Trophoblast cell (in vitro differentiated cells and primary cell): ENCODE measurements around the gene MAML3.

Source experiments
- DNase-seq, 2 donors: peaks; one replicate each; pipeline ENCODE4 v3.0.0-alpha.2; 2016
- H2AFZ ChIP-seq: 2 replicates; pipeline ENCODE4 v1.6.1; 2013; ENCODE audit warnings: low read length, moderate library complexity, mild to moderate bottlenecking; ENCODE audit not compliant: insufficient read depth, poor library complexity
- H2AK5ac ChIP-seq: 2 replicates; pipeline ENCODE4 v1.6.1; 2013; ENCODE audit warnings: mild to moderate bottlenecking, low read length
- H2BK120ac ChIP-seq: 2 replicates; pipeline ENCODE4 v1.6.1; 2013; ENCODE audit warnings: low read length, mild to moderate bottlenecking, moderate library complexity; ENCODE audit not compliant: insufficient read depth, poor library complexity
- H2BK12ac ChIP-seq: 2 replicates; pipeline ENCODE4 v1.6.1; 2013; ENCODE audit warnings: mild to moderate bottlenecking, low read length, moderate library complexity
- H2BK5ac ChIP-seq: 2 replicates; pipeline ENCODE4 v1.6.1; 2013; ENCODE audit warnings: low read length, low read depth, moderate library complexity, mild to moderate bottlenecking; ENCODE audit not compliant: poor library complexity
- H3K14ac ChIP-seq: 2 replicates; pipeline ENCODE4 v1.6.1; 2013; ENCODE audit warnings: mild to moderate bottlenecking, low read length
- H3K18ac ChIP-seq: 2 replicates; pipeline ENCODE4 v1.6.1; 2013; ENCODE audit warnings: mild to moderate bottlenecking, low read length
- H3K23ac ChIP-seq: 2 replicates; pipeline ENCODE4 v1.6.1; 2013; ENCODE audit warnings: low read length
- H3K27ac ChIP-seq: 2 replicates; pipeline ENCODE4 v1.5.1; 2013; ENCODE audit warnings: low read depth, mild to moderate bottlenecking, inconsistent platforms, low read length, moderate library complexity
- H3K27me3 ChIP-seq: 2 replicates; pipeline ENCODE4 v1.6.1; 2013; ENCODE audit warnings: inconsistent platforms, mild to moderate bottlenecking, low read length, moderate library complexity; ENCODE audit not compliant: insufficient read depth
- H3K36me3 ChIP-seq, 2 experiments: 1 replicate in 1 of 2; 2 replicates in 1 of 2; pipeline ENCODE4 v1.6.1; 2013; ENCODE audit warnings: low read length in 2 of 2, mild to moderate bottlenecking in 2 of 2, moderate library complexity in 1 of 2; ENCODE audit not compliant: insufficient read depth in 2 of 2, control insufficient read depth in 1 of 2
- H3K4ac ChIP-seq: 2 replicates; pipeline ENCODE4 v1.6.1; 2013; ENCODE audit warnings: low read depth, mild to moderate bottlenecking, low read length, moderate library complexity
- H3K4me1 ChIP-seq, 2 experiments: 1 replicate in 1 of 2; 2 replicates in 1 of 2; pipeline ENCODE4 v1.6.1; 2013; ENCODE audit warnings: low read length in 2 of 2, mild to moderate bottlenecking in 2 of 2, moderate library complexity in 1 of 2; ENCODE audit not compliant: insufficient read depth in 2 of 2, control insufficient read depth in 1 of 2
- H3K4me2 ChIP-seq: 2 replicates; pipeline ENCODE4 v1.6.1; 2013; ENCODE audit warnings: inconsistent platforms, mild to moderate bottlenecking, low read length, moderate library complexity
- H3K4me3 ChIP-seq: 2 replicates; pipeline ENCODE4 v1.5.1; 2013; ENCODE audit warnings: mild to moderate bottlenecking, low read depth, low read length, inconsistent platforms
- H3K79me1 ChIP-seq: one replicate; pipeline ENCODE4 v1.6.1; 2013; ENCODE audit warnings: low read length
- H3K79me2 ChIP-seq: 2 replicates; pipeline ENCODE4 v1.6.1; 2013; ENCODE audit warnings: low read length, mild to moderate bottlenecking; ENCODE audit not compliant: control insufficient read depth, insufficient read depth, poor library complexity
- H3K9ac ChIP-seq: 2 replicates; pipeline ENCODE4 v1.6.1; 2013; ENCODE audit warnings: mild to moderate bottlenecking, low read length
- H3K9me3 ChIP-seq: 2 replicates; pipeline ENCODE4 v1.6.1; 2013; ENCODE audit warnings: low read depth, mild to moderate bottlenecking, control low read depth, inconsistent platforms, low read length; ENCODE audit not compliant: insufficient read depth
- H4K12ac ChIP-seq: 2 replicates; pipeline ENCODE4 v1.6.1; 2013; ENCODE audit warnings: low read depth, mild to moderate bottlenecking, low read length, moderate library complexity
- H4K8ac ChIP-seq: 2 replicates; pipeline ENCODE4 v1.6.1; 2013; ENCODE audit warnings: low read depth, mild to moderate bottlenecking, low read length, moderate library complexity
- H4K91ac ChIP-seq: one replicate; pipeline ENCODE4 v1.6.1; 2013; ENCODE audit warnings: low read depth, mild to moderate bottlenecking, low read length, moderate library complexity
- WGBS: extraction: QIAGEN DNeasy Blood & Tissue Kit; methylation state at CpG from one replicate; pipeline ENCODE4 v1.1.7; 2013; ENCODE audit warnings: missing lambda C conversion rate; ENCODE audit not compliant: insufficient read length, insufficient coverage; ENCODE audit errors: extremely low coverage; 5-methylcytosine and 5-hydroxymethylcytosine counted together

The MAML3 gene

GRCh38 chr4:139907001-139907809, 246.8 kb downstream of the MAML3 start:
- H3K23ac ChIP-seq: no peak overlapping the region
- no peak overlapping the region for H3K4me3 ChIP-seq
- H2AFZ ChIP-seq: no peak overlapping the region
- no peak overlapping the region for H2AK5ac ChIP-seq
- no peak for DNase-seq
- H3K36me3 ChIP-seq: no peaks in the 10 kb centered on the region
- H2BK12ac ChIP-seq: no peak overlapping the region
- H3K27me3 ChIP-seq: no peaks in the 10 kb centered on the region
- H4K12ac ChIP-seq: no peak overlapping the region
- no peaks in the 10 kb centered on the region for H3K79me2 ChIP-seq
- H3K4me2 ChIP-seq: no peak overlapping the region
- H4K8ac ChIP-seq: no peak overlapping the region
- no peaks in the 10 kb centered on the region for H3K9me3 ChIP-seq
- no peaks in the 10 kb centered on the region for H3K79me1 ChIP-seq
- no peak overlapping the region for H3K9ac ChIP-seq
- no peak overlapping the region for H2BK120ac ChIP-seq
- no peak overlapping the region for H4K91ac ChIP-seq
- H2BK5ac ChIP-seq: no peak overlapping the region
- H3K4ac ChIP-seq: no peak overlapping the region
- no peak overlapping the region for H3K14ac ChIP-seq
- no peak overlapping the region for H3K18ac ChIP-seq
- H3K27ac ChIP-seq: no peak overlapping the region
- H3K4me1 ChIP-seq: no peaks in the 10 kb centered on the region

- Histone ChIP-seq H3K79me2 (no peaks in the 10 kb centered on the region), H3K14ac (no peak overlapping the region), H3K18ac (no peak overlapping the region), H3K4me1 (peaks cover 0 to 2% of the 10 kb centered on the region in 2 experiments), H3K79me1 (no peaks in the 10 kb centered on the region), H2BK120ac (no peak overlapping the region), H3K23ac (no peak overlapping the region), H3K4me2 (no peak overlapping the region), H3K4ac (no peak overlapping the region), H3K36me3 (no peaks in the 10 kb centered on the region), H2BK12ac (no peak overlapping the region), H3K9ac (no peak overlapping the region), H3K27ac (no peak overlapping the region), H3K9me3 (no peaks in the 10 kb centered on the region), H2BK5ac (no peak overlapping the region), H3K4me3 (no peak overlapping the region), H4K8ac (no peak overlapping the region), H2AK5ac (no peak overlapping the region), H4K91ac (no peak overlapping the region), H3K27me3 (no peaks in the 10 kb centered on the region), H2AFZ (no peak overlapping the region), H4K12ac (no peak overlapping the region)
- no peak for DNase-seq
- no CpG with 5 or more reads among the region's 1 CpG for WGBS
Measured at GRCh38 chr4:139905489-139905888, 248.5 kb downstream of the MAML3 start.

GRCh38 chr4:139904406-139904805, 249.6 kb downstream of the MAML3 start:
- H3K27me3 ChIP-seq: no peaks in the 10 kb centered on the region
- H3K4me1 ChIP-seq: peaks cover 0 to 2% of the 10 kb centered on the region in 2 experiments
- no peak overlapping the region for H3K27ac ChIP-seq
- no peak overlapping the region for H4K91ac ChIP-seq
- no peaks in the 10 kb centered on the region for H3K9me3 ChIP-seq
- no peak overlapping the region for H2AFZ ChIP-seq
- DNase-seq: no peak
- no peak overlapping the region for H3K9ac ChIP-seq
- H3K4me2 ChIP-seq: no peak overlapping the region
- no peak overlapping the region for H4K8ac ChIP-seq
- no peak overlapping the region for H2BK12ac ChIP-seq
- peak overlapping the region; percentile 33 for H3K18ac ChIP-seq
- H3K14ac ChIP-seq: no peak overlapping the region
- no peaks in the 10 kb centered on the region for H3K36me3 ChIP-seq
- no peak overlapping the region for H3K4ac ChIP-seq
- H3K79me1 ChIP-seq: no peaks in the 10 kb centered on the region
- no peak overlapping the region for H2BK5ac ChIP-seq
- H2BK120ac ChIP-seq: no peak overlapping the region
- H4K12ac ChIP-seq: no peak overlapping the region
- H3K4me3 ChIP-seq: no peak overlapping the region
- H3K23ac ChIP-seq: no peak overlapping the region
- H2AK5ac ChIP-seq: no peak overlapping the region
- WGBS: no CpG with 5 or more reads among the region's 5 CpGs
- H3K79me2 ChIP-seq: no peaks in the 10 kb centered on the region

- Histone ChIP-seq H4K8ac (no peak overlapping the region), H2BK12ac (no peak overlapping the region), H2BK5ac (no peak overlapping the region), H3K18ac (no peak overlapping the region), H3K36me3 (no peaks in the 10 kb centered on the region), H3K79me2 (no peaks in the 10 kb centered on the region), H3K14ac (no peak overlapping the region), H4K12ac (no peak overlapping the region), H3K4me1 (peaks cover 0 to 2% of the 10 kb centered on the region in 2 experiments), H3K4me2 (no peak overlapping the region), H2AFZ (no peak overlapping the region), H3K9ac (no peak overlapping the region), H3K23ac (no peak overlapping the region), H4K91ac (no peak overlapping the region), H3K4me3 (no peak overlapping the region), H2AK5ac (no peak overlapping the region), H3K9me3 (no peaks in the 10 kb centered on the region), H2BK120ac (no peak overlapping the region), H3K27me3 (no peaks in the 10 kb centered on the region), H3K27ac (no peak overlapping the region), H3K79me1 (no peaks in the 10 kb centered on the region), H3K4ac (no peak overlapping the region)
- no CpG with 5 or more reads among the region's 2 CpGs for WGBS
- DNase-seq: no peak
Measured at GRCh38 chr4:139903845-139904244, 250.1 kb downstream of the MAML3 start.
